ENCODE data around the gene BUB1B.

BUB1B gene

GRCh38 chr15:40192942-40193341, 32.1 kb downstream of the BUB1B start:
- no peak for DNase-seq

GRCh38 chr15:40197434-40197833, 36.6 kb downstream of the BUB1B start:
- no peak for DNase-seq

GRCh38 chr15:40198355-40199085, 37.7 kb downstream of the BUB1B start:
- DNase-seq, result no peak

DNA sequence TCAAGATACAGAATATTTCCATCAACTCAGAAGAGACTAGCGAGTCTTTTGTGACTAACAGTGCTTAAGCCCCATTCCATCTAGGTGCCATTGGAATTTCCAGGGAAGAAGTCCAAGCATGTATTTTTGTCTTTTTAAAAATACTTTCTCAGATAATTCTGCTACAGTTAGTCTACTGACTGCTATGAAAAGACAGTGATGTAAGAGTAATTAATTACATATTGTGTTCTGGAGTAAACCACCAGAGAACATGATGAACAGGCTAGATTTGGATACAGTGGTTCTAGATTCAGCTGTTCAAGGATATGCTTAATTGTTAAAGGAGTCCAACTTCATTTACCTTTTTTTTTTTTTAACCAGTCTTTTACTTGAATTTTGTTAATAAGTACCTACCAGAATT, 43.2 kb downstream of the BUB1B start:
- DNase-seq, result no peak

DNA sequence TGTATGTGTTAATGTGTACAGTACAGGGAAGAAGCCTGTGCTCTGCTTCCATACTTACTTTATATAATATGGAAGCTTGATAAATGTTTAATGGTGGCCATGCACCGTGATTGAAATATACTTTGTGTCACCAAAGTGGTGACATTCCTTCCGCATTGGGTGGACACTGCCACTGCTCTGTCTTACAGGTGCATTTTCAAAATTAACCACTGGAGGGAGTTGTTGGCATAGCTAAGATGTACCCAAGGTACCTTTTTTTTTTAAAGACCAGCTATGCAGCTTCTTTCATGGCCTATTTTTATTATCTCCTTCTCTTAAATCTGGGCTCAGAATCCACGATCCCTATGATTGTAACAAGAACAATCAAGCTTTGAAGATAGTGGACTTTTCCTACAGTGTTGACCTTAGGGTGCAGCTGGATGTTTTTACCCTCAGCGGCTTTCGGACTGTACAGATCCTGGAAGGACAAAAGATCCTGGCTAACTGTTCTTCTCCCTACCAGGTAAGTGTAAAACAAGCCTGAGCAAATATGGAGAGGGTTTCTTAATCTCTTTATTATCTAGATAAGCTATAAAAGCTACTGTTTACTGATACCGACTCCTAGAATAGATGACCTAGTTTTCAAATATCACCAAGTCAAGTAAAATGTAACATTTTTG, 56.4 kb downstream of the BUB1B start:
- peak; percentile 56 for DNase-seq

DNA sequence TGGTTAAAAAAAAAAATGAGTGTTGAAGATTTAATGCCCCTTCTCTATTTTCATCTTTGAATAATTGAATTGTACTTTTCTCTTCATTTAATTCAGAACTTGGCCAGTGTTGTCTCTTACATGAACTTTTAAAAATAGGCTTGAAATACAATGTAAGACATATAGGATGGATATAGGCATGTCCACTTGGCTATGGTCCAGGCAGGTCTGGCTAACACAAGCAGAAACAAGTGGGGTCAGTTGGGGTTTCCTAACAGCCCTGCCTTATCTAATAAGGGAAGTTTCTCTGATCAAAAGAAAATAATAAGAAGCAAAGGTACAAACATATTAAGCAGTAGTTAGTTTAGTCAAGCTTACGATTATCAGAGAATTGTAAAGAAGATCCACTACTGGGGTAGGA, 58.9 kb downstream of the BUB1B start:
- no peak for DNase-seq

DNA sequence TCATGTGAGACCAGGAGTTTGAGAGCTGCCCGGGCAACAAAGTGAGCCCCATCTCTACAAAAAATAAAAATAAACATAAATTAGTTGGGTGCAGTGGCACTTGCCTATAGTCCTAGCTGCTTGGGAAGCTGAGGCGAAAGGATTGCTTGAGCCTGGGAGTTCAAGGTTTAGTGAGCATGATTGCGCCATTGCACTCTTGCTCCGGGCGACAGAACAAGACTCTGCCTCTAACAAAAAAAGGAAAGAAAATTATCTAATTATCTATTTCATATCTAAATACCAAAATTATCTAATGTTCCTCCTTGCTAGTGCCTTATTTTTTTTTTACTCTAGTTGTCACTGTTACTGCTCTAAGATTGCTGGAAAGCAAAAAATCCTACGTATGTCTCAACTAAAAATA, 61.3 kb downstream of the BUB1B start:
- no peak for DNase-seq

DNA sequence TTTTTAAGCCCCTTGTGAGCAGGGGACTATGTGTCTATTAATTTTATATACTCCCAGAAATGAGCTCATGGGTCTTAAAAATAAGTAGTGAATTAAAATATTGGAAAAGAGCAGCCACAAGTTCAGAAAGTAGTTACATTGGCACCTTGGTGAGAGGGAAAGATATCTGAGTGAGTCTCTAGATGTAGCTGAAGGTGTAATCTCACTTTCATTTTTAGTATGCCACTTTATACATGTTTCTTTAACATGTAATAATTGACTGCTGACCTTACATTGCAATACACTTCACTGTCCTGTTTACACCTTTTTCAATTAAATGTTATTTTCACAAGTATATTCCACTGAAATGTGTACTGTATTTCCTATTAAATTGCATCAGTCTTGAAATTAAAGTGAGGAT, 65.9 kb downstream of the BUB1B start:
- DNase-seq, result no peak

DNA sequence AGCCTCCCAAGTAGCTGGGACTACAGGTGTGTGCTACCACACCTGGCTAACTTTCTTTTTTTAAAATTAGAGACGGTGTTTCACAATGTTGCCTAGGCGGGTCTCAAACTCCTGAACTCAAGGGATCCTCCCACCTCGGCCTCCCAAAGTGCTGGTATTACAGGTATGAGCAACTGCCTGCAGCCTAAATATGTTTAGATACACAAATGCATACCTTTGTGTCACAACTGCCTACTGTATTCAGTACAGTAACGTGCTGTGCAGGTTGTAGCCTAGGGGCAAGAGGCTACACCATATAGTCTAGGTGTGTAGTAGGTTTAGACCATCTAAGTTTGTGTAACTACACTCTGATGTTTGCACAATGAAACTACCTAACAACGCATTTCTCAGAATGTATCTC, 68.4 kb downstream of the BUB1B start:
- DNase-seq, result no peak

GRCh38 chr15:40229956-40230355, 69.1 kb downstream of the BUB1B start:
- DNase-seq, result no peak

DNA sequence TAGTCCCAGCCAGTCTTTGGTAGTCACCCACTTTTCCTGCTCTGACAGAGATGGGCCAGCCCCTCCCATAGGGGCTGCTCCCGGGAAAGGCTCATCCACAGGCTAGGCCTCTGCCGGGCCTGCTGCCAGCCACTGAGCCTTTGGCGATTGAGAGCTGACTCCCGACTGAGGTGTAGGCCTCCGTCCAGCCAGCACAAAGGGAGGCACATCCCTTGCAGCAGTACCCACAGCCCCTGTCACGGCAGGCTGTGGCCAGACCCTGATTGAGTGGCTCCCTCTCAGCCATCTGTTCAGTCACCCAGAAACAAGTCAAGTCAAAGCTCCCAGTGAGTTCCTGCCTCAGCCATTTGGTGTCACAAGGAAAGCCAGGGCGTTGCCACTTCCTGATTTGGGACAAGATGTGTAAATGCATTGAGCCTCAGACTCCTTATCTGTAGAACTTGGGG, 71.8 kb downstream of the BUB1B start:
- DNase-seq, result no peak

- DNase-seq, result no peak
Observed at GRCh38 chr15:40233727-40234577, 73.1 kb downstream of the BUB1B start.

- peak; percentile 4 for DNase-seq
Observed at GRCh38 chr15:40234783-40235182, 73.9 kb downstream of the BUB1B start.

DNA sequence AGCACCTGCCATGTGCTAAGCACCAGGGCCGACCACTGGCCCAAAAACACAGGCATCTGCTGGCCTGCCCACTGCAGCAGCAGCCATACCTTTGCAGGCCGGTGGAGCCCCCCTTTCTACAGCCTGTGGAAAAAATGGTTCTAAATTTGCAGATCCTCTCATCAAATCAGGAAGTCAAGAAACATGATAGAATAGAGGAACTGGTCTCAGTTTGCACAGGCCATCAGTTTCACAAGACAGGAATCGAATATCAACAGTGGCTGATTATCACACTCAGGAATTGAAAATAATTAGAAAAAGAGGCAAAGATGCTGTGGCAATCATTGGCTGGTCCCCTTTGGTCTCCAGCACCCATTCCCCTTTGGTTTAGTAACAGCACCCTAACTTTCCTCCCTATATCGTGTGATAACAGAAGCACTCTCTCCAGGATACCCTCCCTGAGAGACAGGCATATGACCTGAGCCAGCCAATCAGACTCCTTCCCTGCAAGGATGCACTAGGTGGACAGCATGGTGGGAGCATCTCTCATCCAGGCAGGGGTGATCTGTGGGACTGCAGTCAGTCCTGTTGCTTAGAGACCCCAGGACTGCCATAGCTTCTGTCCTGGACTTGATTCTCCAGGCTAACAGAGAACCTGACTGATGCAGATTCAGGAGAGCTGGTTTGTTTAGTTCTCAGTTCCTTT, 74.5 kb downstream of the BUB1B start:
- DNase-seq, result no peak

GRCh38 chr15:40238532-40239403, 77.9 kb downstream of the BUB1B start, which contains the start of gene PAK6:
TSS of gene PAK6 (plus strand) at chr15:40239063. CDS start at chr15:40264786, 25,723 bp downstream.
- DNase-seq, result peak; percentile 47

GRCh38 chr15:40239404-40239692, 78.5 kb downstream of the BUB1B start:
- DNase-seq, result no peak

GRCh38 chr15:40239693-40240618, 79.1 kb downstream of the BUB1B start:
- no peak for DNase-seq

- DNase-seq, result no peak
Observed at GRCh38 chr15:40240619-40241221, 79.9 kb downstream of the BUB1B start.

DNA sequence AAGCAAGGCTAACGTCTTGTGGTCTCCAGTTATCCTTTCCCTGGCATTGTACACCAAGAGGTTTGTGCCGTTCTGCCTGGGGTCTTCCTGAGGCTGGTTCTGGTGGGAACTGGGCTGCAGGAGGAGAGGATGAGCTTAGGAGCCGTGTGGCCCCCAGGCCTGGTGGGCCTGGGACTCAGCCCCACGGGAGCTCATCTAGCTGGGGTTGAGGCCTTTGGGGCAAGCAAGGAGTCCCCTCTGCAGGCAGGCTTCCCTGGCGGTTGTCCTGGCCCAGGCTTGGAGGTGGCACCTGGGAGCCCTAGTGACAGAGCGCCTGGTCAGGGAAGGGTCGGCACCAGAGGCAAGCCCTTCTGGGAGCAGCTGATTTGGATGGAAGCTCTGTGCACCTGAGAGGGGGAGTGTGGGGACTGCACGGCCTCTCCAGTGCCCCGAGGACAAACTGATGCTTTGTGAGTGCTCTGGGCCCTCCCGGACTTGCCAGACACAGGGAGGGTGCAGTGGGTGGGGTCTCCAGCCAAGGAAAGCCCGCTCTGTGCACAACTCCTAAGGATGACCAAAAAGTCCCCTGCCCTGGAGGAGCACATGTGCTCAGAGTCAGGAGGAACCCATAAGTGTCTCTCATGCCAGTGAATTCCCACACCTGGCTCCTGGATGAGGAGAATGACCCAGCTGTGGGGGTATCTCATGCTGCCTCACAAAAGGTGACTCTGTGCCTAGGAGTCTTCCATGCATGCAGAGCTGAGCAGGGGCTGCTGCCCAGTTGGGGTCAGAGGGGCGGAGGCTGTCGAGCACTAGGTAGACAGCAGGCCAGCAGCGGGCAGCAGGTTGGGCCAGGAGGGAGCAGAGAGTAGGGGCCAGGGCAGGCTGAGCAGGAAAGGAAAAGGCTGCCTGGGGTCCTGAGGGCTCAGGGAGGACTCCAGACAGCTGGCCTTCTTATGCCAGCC, 80.7 kb downstream of the BUB1B start:
- DNase-seq, result no peak

Data from NCI-H510A treated with DMSO at 0.1 percent for 48 hours (cell line).